DOHH2 (cell line): ENCODE measurements around the gene STX18.

Experiments used
- H3F3A ChIP-seq: fragments of 200-600 bp; sonication (generic), shearing (Covaris generic); 2 replicates; pipeline ENCODE4 v1.6.0; 2016; ENCODE audit warnings: antibody characterized with exemption, mild to moderate bottlenecking; ENCODE audit not compliant: control insufficient read depth, insufficient read depth
- H3K27ac ChIP-seq: fragments of 200-600 bp; sonication (generic); 2 replicates; pipeline ENCODE4 v1.5.1; 2014; ENCODE audit warnings: low read depth, mild to moderate bottlenecking, low read length, moderate library complexity
- H3K27me3 ChIP-seq: fragments of 200-600 bp; sonication (generic); 2 replicates; pipeline ENCODE4 v1.6.1; 2014; ENCODE audit warnings: mild to moderate bottlenecking, low read length, mixed read lengths; ENCODE audit not compliant: control insufficient read depth
- H3K36me3 ChIP-seq: fragments of 200-600 bp; sonication (generic); 2 replicates; pipeline ENCODE4 v1.6.1; 2014; ENCODE audit warnings: mild to moderate bottlenecking, low read length, moderate library complexity, mixed read lengths; ENCODE audit not compliant: control insufficient read depth
- H3K4me1 ChIP-seq: fragments of 200-600 bp; sonication (generic); 2 replicates; pipeline ENCODE4 v1.6.1; 2014; ENCODE audit warnings: mild to moderate bottlenecking, low read length, mixed read lengths; ENCODE audit not compliant: control insufficient read depth
- H3K4me2 ChIP-seq: fragments of 200-600 bp; sonication (generic); 2 replicates; pipeline ENCODE4 v1.6.0; 2014; ENCODE audit warnings: mild to moderate bottlenecking, low read length, moderate library complexity
- H3K4me3 ChIP-seq: fragments of 200-600 bp; sonication (generic); 2 replicates; pipeline ENCODE4 v1.5.1; 2014; ENCODE audit warnings: mild to moderate bottlenecking, low read length, mixed read lengths
- H3K79me2 ChIP-seq: fragments of 200-600 bp; sonication (generic); 2 replicates; pipeline ENCODE4 v1.6.1; 2014; ENCODE audit warnings: mild to moderate bottlenecking, low read length, mixed read lengths; ENCODE audit not compliant: control insufficient read depth
- H3K9me2 ChIP-seq: fragments of 200-600 bp; sonication (generic); replicated peaks from 2 replicates; pipeline ENCODE4 v1.6.1; 2014; ENCODE audit warnings: mild to moderate bottlenecking, low read length, mixed read lengths; ENCODE audit not compliant: control insufficient read depth
- H3K9me3 ChIP-seq: fragments of 200-600 bp; sonication (generic); 2 replicates; pipeline ENCODE4 v1.6.1; 2014; ENCODE audit warnings: antibody characterized with exemption, low read length, mixed read lengths; ENCODE audit not compliant: control insufficient read depth, insufficient read depth
- H4K20me1 ChIP-seq: fragments of 200-600 bp; sonication (generic); 2 replicates; pipeline ENCODE4 v1.6.0; 2014; ENCODE audit warnings: low read depth, mild to moderate bottlenecking, antibody characterized with exemption, low read length, moderate library complexity; ENCODE audit not compliant: control insufficient read depth, insufficient read depth
- EZH2phosphoT487 ChIP-seq: fragments of 200-600 bp; sonication (generic); IDR thresholded peaks from 2 replicates; pipeline ENCODE4 v1.6.1; 2017; ENCODE audit warnings: borderline replicate concordance, mild to moderate bottlenecking, antibody characterized with exemption, low read length, moderate library complexity, mixed read lengths
- TF ChIP-seq, protein P1 (sequence below): fragments of 200-600 bp; sonication (generic); IDR thresholded peaks from one replicate; pipeline ENCODE4 v1.5.1; 2014; ENCODE audit warnings: antibody characterized with exemption, mild to moderate bottlenecking, low read depth, low read length; ENCODE audit not compliant: poor library complexity, severe bottlenecking

Gene STX18

DNA sequence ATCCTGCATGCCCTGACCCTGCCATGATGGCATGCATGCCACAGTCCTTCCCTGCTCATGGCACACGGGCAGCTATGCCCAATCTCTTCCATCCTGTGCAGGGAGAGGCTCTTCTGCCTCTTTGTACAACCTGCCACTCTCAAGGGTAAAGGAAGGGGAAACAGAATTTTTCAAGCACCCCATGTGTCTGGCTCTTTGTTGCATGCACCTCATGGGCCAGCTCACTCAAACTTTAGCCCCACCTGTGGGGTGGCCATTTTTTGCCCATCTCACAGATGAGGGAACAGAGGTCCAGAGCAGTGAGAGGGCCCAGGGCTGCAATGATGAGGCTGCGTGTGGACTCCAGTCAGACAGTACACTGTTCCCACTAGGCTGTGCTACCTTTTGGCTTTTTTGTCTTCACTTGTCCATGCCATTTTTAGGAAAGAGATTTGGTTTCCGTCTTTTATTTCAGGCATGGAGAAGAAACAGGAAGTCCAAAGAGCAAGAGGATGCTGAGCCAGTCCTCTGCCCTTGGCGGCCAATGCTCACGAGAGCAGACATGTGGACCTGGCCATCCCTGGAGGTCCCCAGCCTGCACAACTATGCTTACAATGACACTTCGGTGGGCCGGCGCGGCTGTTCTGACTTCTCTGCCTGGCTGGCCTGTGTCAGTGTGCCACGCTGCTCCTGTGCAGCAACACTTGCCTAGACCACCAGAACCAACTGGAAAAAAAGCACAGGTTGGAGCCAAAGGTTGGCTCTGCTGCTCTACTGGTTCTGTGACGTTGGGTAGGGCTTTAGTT is 109.3 kb downstream of the STX18 start:
- H4K20me1 ChIP-seq: no peaks in the 10 kb centered on the region
- no peaks in the 10 kb centered on the region for H3F3A ChIP-seq
- no peak overlapping the region for H3K27ac ChIP-seq
- H3K36me3 ChIP-seq: peaks cover 4% of the 10 kb centered on the region; the same call in 1 of the 2 replicates
- H3K27me3 ChIP-seq: no peaks in the 10 kb centered on the region
- H3K4me1 ChIP-seq: peaks cover 7% of the 10 kb centered on the region
- no peaks in the 10 kb centered on the region for H3K79me2 ChIP-seq
- H3K9me2 ChIP-seq: no peaks in the 10 kb centered on the region
- no peaks in the 10 kb centered on the region for H3K9me3 ChIP-seq
- no peak overlapping the region for H3K4me3 ChIP-seq
- TF ChIP-seq, protein P1, sequence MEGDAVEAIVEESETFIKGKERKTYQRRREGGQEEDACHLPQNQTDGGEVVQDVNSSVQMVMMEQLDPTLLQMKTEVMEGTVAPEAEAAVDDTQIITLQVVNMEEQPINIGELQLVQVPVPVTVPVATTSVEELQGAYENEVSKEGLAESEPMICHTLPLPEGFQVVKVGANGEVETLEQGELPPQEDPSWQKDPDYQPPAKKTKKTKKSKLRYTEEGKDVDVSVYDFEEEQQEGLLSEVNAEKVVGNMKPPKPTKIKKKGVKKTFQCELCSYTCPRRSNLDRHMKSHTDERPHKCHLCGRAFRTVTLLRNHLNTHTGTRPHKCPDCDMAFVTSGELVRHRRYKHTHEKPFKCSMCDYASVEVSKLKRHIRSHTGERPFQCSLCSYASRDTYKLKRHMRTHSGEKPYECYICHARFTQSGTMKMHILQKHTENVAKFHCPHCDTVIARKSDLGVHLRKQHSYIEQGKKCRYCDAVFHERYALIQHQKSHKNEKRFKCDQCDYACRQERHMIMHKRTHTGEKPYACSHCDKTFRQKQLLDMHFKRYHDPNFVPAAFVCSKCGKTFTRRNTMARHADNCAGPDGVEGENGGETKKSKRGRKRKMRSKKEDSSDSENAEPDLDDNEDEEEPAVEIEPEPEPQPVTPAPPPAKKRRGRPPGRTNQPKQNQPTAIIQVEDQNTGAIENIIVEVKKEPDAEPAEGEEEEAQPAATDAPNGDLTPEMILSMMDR: no peak
- TF ChIP-seq EZH2phosphoT487: no peak
- no peak overlapping the region for H3K4me2 ChIP-seq

DNA sequence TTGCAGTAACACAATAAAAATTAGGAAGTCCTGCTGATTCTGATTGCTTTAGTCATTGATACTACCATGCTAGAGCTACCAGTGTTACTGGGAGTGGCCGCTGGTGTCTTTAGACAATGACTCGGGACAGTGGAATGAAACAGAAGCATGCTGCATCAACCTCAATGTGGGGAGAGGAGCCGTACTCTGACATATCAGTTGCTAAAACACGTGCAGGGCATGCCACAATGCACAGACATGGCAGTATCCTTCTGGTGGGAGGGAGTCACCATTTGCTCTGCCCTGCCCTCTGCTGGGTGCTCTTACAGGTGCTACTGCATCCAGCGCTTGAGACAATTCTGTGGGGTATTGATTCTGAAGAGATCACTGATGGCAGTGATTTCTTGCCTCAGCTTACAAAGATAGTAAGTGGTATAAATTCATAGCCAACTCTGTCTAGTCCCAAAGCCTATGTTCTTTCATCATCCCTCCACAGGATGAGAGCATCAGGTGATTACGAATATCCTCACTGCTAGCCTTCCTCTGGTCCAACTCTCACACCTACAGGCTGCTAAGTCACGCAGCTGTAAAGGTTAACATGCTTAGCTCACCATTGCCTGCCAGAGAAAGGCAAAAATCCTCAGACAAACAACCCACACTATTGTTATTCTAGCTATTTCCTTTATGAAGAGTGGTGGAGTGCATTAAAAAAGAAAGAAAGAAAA is 111.2 kb downstream of the STX18 start:
- H3K4me3 ChIP-seq: no peak overlapping the region
- H3K27ac ChIP-seq: no peak overlapping the region
- TF ChIP-seq, protein P1: peak; percentile 84
- TF ChIP-seq EZH2phosphoT487: no peak
- H3K27me3 ChIP-seq: no peaks in the 10 kb centered on the region
- H3K79me2 ChIP-seq: no peaks in the 10 kb centered on the region
- H4K20me1 ChIP-seq: no peaks in the 10 kb centered on the region
- no peaks in the 10 kb centered on the region for H3K9me3 ChIP-seq
- peaks cover 3% of the 10 kb centered on the region; the same call in 1 of the 2 replicates for H3K36me3 ChIP-seq
- no peaks in the 10 kb centered on the region for H3F3A ChIP-seq
- peaks cover 7% of the 10 kb centered on the region for H3K4me1 ChIP-seq
- no peaks in the 10 kb centered on the region for H3K9me2 ChIP-seq
- no peak overlapping the region for H3K4me2 ChIP-seq

DNA sequence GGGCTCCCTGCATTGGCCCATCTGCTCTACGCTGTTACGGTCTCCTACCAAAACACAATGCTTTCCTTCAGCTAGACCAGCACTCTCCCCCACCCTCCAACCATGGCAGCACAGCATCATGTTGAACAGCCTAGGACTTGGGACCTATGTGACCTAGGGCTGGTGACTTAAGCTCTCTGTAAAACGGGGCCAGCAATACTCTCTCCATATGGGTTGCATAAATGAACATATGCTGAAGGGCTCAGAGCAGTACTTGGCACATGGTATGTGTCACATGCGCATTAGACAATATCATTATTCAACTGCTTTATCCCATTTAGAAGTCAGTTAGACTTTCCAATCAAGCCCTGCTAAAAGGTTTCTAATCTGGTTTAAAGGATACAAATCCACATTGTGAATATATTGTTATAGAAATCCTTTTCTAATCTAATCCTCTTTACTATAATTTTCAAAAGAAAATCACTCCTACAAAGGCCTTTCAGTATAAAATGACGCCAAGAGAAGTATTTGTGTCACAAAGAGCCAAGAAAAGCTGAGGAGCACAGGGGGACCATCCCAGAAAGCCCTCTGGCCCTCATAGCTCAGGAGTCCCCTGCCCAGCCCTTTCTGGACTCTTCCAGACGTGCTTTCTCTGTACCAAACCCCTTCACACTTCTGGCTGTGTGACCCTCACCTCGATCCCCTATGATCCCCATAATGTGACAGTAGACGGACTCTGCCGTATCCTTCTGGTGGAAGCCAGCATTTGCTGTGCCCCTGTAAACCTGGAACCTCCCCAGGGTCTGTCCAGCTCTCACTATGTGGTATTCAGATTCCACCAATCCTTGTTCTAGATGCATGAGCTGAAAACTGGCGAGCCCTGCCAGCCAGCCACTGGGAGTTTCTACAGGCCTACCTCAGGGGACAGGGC is 112.6 kb downstream of the STX18 start:
- no peak overlapping the region for H3K4me3 ChIP-seq
- H3K9me2 ChIP-seq: no peaks in the 10 kb centered on the region
- H3K27ac ChIP-seq: no peak overlapping the region
- H3F3A ChIP-seq: no peaks in the 10 kb centered on the region
- peaks cover 3% of the 10 kb centered on the region; the same call in 1 of the 2 replicates for H3K36me3 ChIP-seq
- H3K4me1 ChIP-seq: peaks cover 7% of the 10 kb centered on the region
- H3K27me3 ChIP-seq: no peaks in the 10 kb centered on the region
- H3K4me2 ChIP-seq: no peak overlapping the region
- no peaks in the 10 kb centered on the region for H3K9me3 ChIP-seq
- TF ChIP-seq, protein P1: no peak
- TF ChIP-seq EZH2phosphoT487: no peak
- H4K20me1 ChIP-seq: no peaks in the 10 kb centered on the region
- no peaks in the 10 kb centered on the region for H3K79me2 ChIP-seq
